Measurements from ENCODE around the gene GP1BA. TPM values are rescaled to one million over a fixed set of nuclear protein-coding genes. Genes with fewer than 3 reads are reported as not detected.

GP1BA gene
- total and polyA plus RNA-seq, 4 donors: 0.03 to 2.3 (median 0.18) TPM; not detected in 1

DNA sequence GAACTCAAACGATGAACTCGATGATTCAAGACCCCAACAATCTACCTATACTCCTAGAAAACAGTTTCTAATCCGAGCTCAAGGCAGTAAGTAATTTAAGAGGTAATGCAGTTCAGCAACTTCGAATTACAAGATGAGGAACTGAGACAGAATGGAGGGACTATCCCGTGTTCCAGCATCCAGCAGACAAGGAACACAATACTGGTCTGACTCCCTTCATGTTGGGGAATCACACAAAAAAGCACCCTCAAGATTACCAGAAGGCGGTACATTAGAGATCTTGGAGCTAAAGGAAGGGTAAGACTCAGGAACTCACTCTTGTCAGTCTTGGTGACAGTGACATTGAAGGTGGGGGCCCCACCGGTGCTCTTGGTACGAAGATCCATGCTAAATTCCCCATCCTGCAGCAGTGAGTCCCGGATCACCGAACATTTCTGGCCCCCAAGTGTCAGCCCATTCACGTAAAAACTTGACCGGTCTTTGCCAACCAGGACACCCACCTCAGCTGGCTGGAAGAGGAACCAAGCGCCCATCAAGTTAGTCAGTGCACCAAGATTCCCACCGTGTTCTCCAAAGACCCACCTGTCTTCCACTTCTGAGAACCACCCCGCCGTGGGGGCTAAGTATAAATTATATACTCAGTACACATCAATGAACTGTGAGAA lies 14.4 kb downstream of the GP1BA start:
- Histone ChIP-seq H3K9me3 (ENCODE audit: control insufficient read depth in 4 of 4, low read length in 3 of 4) (no peaks in the 10 kb centered on the region), H3K9ac (ENCODE audit: low read depth in 1 of 2, low read length in 2 of 2) (peak overlapping the region; percentile 61 to 85), H3K27me3 (ENCODE audit: control insufficient read depth in 4 of 4, insufficient read depth in 4 of 4, low read length in 3 of 4) (no peaks in the 10 kb centered on the region), H3K36me3 (ENCODE audit: control insufficient read depth in 4 of 4, insufficient read depth in 3 of 4, low read depth in 1 of 4, low read length in 3 of 4) (peaks cover 6 to 26% (median 12%) of the 10 kb centered on the region in 4 donors), H3K27ac (ENCODE audit: low read depth in 1 of 2, low read length in 2 of 2) (peak overlapping the region; percentile 95 to 96), H3K4me3 (ENCODE audit: low read depth in 1 of 3, low read length in 3 of 3) (peak overlapping the region; percentile 71 to 96 (median 91)), H3K4me1 (ENCODE audit: control insufficient read depth in 4 of 4, insufficient read depth in 4 of 4, low read length in 3 of 4) (peaks cover 6 to 60% (median 46%) of the 10 kb centered on the region in 4 donors)
- TF ChIP-seq GABPA (IDR thresholded peaks at IDR 0.05 in 1 of 2, conservative IDR thresholded peaks at IDR 0.05 in 1 of 2) (no peak), JUND (IDR thresholded peaks at IDR 0.05) (no peak), ZBTB33 (IDR thresholded peaks at IDR 0.05) (no peak), FOXA2 (IDR thresholded peaks at IDR 0.05) (no peak), YY1 (IDR thresholded peaks at IDR 0.05) (no peak), TAF1 (conservative IDR thresholded peaks at IDR 0.05) (no peak), RAD21 (IDR thresholded peaks at IDR 0.05) (no peak), HNF4G (IDR thresholded peaks at IDR 0.05) (no peak), NR2F2 (IDR thresholded peaks at IDR 0.05) (no peak), FOXA1 (IDR thresholded peaks at IDR 0.05) (no peak), RXRA (IDR thresholded peaks at IDR 0.05) (no peak), MAX (IDR thresholded peaks at IDR 0.05) (no peak), EGR1 (IDR thresholded peaks at IDR 0.05; ENCODE audit: low read depth in 2 of 2) (no peak), HNF4A (conservative IDR thresholded peaks at IDR 0.05) (no peak), REST (IDR thresholded peaks at IDR 0.05) (no peak), CTCF (IDR thresholded peaks at IDR 0.05; ENCODE audit: low read depth, low read length, missing input control) (no peak)
- TF ChIP-seq, protein P1, sequence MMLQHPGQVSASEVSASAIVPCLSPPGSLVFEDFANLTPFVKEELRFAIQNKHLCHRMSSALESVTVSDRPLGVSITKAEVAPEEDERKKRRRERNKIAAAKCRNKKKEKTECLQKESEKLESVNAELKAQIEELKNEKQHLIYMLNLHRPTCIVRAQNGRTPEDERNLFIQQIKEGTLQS (IDR thresholded peaks at IDR 0.05): no peak
- DNase-seq (ENCODE audit: low spot score): no peak
- 33% methylated on average over 16 of the region's 16 CpGs for WGBS
